Stimulated activated CD4-positive, alpha-beta T cell treated with anti-CD3 and anti-CD28 coated beads, TNF-alpha, amount 100 ng/mL, for 1 hour (primary cell): ENCODE measurements around the gene KRT17.
"Not testable (repeated sequence)": the region's sequence is repeated elsewhere in the genome, so short reads cannot be mapped to it uniquely, and the experiment has no call there.

Experiments
- DNase-seq, 3 donors: peaks; one replicate each; pipeline ENCODE4 v3.0.0-alpha.2; 2020; ENCODE audit warnings: low read depth in 3 of 3, low spot score in 1 of 3

KRT17 gene

GRCh38 chr17:41621916-41622315 lies 2.5 kb downstream of the KRT17 start:
- DNase-seq = no peak

DNA sequence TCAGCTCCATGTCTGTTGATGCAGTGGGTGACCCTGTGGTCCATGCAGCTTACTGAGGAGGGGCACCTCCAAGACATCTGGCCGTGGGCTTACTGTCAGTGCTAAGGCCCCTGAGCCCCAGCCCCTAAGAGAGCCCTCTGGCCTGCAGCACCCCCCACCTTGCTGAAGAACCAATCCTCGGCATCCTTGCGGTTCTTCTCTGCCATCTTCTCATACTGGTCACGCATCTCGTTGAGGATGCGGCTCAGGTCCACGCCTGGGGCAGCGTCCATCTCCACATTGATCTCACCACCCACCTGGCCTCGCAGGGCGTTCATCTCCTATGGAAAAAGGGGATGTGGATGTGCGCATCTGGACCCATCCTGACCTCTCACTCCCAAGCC lies 2.9 kb downstream of the KRT17 start:
- DNase-seq = not testable (repeated sequence)

DNA sequence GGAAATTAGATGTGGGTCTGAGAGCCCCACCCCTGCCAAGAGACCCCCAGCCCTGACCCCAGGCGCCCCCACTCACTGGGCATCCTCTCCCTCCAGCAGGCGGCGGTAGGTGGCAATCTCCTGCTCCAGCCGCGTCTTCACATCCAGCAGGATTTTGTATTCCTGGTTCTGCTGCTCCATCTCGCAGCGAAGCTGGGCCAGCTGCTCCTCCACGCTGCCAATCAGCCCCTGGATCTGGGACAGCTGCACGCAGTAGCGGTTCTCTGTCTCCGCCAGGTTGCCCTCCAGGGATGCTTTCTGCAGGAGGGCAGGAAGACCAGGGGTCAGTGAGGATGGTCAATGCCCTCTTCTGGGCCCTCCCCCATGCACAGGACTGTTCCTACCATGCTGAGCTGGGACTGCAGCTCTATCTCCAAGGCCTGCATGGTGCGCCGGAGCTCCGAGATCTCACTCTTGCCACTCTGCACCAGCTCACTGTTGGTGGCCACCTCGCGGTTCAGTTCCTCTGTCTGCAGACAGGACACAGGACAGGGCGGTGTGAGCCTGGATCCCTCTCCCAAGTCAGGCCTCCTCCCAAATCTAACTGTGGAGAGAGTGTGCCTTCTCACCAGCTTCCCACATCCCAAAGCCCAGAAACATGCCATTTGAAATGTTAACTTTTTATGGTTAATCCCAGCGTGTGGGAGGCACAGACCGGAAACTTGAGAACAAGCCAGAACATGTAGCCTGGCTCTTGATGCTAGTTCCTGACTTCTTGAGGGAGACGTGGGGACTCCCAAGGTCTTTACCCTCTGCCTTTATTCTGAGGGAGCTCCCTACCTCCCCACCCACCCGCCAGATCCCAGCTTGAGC lies 3.6 kb downstream of the KRT17 start:
- no peak for DNase-seq

DNA sequence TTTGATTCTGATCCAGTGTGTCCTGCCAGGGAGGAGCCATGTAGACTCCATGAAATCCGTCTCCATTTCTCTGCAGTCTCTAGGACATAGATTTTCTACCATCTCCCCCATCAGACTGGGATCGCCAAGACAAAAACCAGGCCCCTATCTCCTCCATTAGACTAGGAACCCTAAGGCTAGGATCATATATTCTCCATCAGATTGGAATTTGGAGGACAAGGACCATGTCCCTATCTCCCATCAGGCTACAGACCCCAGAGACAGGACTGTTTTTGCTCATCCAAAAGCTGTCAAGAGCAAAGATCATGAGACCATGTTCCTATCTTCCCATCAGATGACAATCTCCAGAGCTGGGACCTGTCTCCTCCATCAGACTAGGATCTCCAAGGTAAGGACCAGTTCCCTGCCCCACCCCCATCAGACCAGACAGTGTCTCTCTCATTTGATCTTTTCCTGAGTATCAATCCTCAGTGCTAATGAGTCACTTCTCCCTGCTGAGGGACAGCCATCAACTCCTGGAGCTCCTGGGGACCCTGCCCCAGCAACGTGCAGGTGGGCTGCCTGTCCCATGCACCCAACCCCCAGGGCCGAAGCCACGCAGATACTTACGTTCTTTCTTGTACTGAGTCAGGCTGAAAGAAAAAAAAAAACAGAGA lies 4.3 kb downstream of the KRT17 start:
- DNase-seq = not testable (repeated sequence)

- no peak for DNase-seq
These were observed 5.1 kb downstream of the KRT17 start for GRCh38 chr17:41619036-41619926.

DNA sequence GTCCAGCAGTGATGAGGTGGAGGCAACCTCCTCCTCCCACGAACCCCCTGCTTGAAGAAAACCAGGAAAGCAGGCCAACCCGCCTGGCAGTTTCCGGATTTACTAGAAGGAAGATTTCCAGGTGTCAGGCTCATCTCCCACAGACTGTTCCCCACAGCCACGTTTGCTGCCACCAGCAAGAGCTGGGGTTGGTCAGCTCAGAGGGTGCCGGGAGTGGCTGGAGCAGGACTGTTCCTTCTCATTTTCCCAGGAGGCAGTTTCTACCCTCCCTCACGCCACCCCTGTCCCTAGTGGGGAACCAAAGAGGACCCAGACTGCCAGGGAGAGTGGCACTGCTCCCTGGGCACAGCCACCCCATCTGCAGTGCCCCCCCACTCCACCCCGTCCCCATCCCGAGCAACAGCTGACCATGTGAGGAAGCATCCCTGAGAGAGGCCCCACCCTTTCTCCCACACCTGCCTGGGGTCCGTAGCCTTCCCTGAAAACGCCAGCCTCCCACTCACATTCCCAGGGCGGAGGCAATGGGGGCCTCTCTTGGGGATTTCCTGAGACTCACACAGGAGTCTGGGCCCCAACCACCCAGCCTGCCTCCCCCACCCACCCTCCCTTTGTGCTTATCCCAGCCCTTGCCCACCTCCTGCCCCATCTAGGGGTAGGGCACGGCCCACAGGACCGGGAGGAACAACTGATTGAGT lies 5.9 kb downstream of the KRT17 start:
- DNase-seq = no peak

- DNase-seq = no peak
These were observed 6.7 kb downstream of the KRT17 start for GRCh38 chr17:41617698-41618097.

DNA sequence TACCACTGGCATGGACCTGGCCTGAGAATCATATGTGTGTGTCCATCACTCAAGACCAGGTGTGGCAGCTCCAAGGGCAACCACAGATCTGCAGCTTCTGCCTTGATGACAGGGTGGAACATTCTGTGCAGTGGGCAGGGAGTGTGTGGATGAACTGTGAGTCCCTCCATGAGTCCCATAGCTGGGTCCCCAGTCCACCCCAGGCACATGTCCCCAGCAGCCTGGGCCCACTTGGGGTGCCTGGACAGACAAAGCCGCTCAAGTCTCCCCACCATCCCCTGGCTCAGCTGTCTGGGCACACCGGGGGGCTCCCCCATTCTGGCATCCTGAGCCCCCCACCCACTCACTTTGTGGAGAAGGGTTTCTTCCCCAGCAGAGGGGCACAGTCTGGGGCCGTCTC lies 7.2 kb downstream of the KRT17 start:
- DNase-seq = no peak

GRCh38 chr17:41616486-41616885 lies 7.9 kb downstream of the KRT17 start:
- DNase-seq = not testable (repeated sequence)

GRCh38 chr17:41615454-41615853 lies 8.9 kb downstream of the KRT17 start:
- DNase-seq = no peak

DNA sequence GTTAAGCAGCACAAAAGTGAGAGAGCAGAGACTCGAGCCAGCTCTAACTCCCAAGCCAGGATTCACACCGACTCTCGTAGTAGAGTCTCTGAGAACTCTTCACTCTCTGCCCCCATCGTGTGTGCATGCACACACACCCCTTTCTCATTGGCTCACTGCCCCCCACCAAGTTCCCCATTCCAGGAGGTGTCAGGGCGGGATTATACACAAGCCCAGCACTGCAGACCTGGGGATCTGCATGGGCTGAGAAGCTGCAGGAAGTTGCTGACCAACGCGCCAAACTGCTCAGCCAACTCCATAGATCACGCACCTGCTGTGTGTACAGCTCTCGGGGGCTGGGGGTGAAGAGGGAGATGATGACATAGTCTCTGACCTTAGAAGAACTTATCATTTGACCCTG lies 9.6 kb downstream of the KRT17 start:
- DNase-seq = not testable (repeated sequence)

DNA sequence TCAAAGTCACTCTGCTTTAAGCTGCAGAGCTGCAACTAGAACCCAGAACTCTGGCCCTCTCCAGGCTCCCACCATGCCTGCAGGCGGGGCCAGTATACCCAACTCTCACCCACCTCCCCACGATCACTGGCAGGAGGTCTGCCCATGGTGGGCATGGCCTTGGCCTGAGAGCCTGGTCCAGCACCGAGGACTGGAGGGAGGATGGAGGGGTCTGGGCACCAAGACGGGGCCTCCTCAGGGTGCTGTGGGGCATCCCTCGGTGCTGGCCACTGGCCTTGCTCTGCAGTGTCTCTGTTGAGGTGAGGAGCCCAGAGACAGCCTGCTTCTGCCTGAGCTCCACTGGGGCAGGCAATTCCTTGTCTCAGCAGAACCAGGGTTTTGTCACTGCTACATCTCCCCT lies 10.3 kb downstream of the KRT17 start:
- DNase-seq = no peak

- DNase-seq = no peak
These were observed 10.9 kb downstream of the KRT17 start for GRCh38 chr17:41613277-41614082.

- DNase-seq = not testable (repeated sequence)
These were observed 11.8 kb downstream of the KRT17 start, which contains the start of gene KRT16 for GRCh38 chr17:41612376-41613160. TSS of gene KRT16 (minus strand) at chr17:41612767. CDS start at chr17:41612688, 79 bp downstream.

DNA sequence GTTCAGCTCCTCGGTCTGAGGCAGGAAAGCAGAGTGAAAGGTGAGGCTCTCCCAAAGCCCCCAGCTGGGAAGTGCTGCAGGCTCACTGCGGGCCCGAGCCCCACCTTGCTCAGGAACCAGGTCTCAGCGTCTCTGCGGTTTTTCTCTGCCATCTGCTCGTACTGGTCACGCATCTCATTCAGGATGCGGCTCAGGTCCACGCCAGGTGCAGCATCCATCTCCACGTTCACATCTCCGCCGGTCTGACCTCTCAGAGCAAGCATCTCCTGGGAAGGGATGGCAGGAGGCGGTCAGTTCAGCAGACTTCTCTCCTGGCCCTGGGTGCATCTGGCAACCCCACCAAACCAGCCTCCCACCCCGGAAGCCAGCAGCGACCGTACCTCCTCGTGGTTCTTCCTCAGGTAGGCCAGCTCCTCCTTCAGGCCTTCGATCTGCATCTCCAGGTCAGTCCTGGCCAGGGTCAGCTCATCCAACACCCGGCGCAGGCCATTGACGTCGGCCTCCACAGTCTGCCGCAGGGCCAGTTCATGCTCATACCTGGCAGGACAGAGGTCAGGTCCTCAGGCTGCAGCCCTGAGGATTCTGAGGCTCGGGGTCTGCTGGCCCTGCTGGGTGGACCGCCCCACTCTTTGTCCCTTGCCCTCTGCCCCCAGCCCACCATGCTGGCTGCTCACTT lies 13.3 kb downstream of the KRT17 start:
- no peak for DNase-seq

DNA sequence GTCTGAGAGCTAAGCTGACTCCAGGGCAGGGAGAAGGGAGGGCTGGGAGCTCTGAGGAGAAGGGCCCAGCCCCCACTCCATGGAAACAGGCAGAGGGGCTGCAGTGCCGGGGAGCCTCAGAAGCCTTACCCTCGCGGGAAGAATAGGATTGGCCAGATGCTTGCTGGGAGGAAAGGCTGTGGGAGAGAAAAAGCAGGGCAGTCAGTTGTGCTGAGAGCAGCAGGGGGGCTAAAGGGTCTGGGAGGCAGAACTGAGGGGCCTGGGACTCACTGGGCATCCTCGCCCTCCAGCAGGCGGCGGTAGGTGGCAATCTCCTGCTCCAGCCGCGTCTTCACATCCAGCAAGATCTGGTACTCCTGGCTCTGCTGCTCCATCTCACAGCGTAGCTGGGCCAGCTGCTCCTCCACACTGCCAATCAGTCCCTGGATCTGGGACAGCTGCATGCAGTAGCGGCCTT lies 14.3 kb downstream of the KRT17 start:
- DNase-seq = not testable (repeated sequence)

DNA sequence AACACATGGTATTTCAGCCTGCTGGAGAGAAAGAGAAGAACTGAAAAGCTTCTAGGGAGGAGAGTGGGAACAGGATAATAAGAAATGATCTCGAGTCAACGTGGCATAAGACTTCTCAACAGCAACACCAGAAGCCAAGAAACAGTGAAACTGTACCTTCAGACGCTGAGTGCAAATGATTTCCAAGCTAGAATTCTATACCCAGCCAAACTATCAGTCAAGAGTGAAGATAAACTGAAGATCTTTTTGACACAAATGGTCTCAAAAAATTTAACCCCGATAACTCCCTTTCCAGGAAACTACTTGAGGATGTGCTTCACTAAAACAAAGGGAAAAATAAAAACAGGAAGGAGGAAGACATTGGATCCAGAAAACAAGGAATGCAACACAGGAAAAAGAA lies 17.4 kb downstream of the KRT17 start:
- not testable (repeated sequence) for DNase-seq

- no peak for DNase-seq
These were observed 21.9 kb downstream of the KRT17 start for GRCh38 chr17:41602524-41602923.

DNA sequence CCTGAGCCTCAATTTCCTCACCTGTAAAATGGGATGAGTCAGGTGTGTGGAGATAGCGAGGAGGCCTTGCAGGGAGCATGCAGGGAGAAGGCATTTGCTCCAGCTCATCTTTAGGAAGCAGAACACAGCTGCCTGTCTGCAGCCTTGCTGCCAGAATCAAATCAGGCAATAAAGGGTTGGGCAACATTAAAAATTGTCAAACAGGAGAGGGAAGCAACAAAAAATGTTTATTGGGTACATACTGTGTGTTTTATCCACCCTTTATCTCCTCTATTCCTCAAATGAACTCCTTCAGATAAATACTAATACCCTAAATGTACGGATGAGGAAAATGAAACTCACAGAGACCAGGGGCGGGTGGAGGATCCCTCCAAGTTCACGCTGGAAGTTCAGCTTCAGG lies 24.1 kb downstream of the KRT17 start:
- DNase-seq = no peak
